HEK293 (cell line): Measurements from ENCODE around the gene BCR.

Source experiments
- CTCF ChIP-seq: fragments of 450-650 bp; formaldehyde crosslinking; IDR thresholded peaks from 2 replicates; pipeline ENCODE4 v1.5.1; 2016; ENCODE audit warnings: missing biosample characterization, missing genetic modification characterization
- SALL2 ChIP-seq: fragments of 450-650 bp; formaldehyde crosslinking; IDR thresholded peaks from 2 replicates; pipeline ENCODE4 v1.5.0; 2017; ENCODE audit warnings: missing biosample characterization, mild to moderate bottlenecking, missing genetic modification characterization, borderline replicate concordance
- ZBTB1 ChIP-seq: fragments of 450-650 bp; formaldehyde crosslinking; IDR thresholded peaks from 2 replicates; pipeline ENCODE4 v1.5.1; 2016; ENCODE audit warnings: missing biosample characterization, missing genetic modification characterization
- ZBTB11 ChIP-seq: fragments of 450-650 bp; formaldehyde crosslinking; conservative IDR thresholded peaks from 2 replicates; pipeline ENCODE4 v1.5.1; 2016; ENCODE audit warnings: low read depth, missing biosample characterization, missing genetic modification characterization
- ZBTB20 ChIP-seq: fragments of 450-650 bp; formaldehyde crosslinking; IDR thresholded peaks from 2 replicates; pipeline ENCODE4 v1.5.1; 2016; ENCODE audit warnings: missing biosample characterization, missing genetic modification characterization
- ZNF580 ChIP-seq: fragments of 450-650 bp; formaldehyde crosslinking; IDR thresholded peaks from 2 replicates; pipeline ENCODE4 v1.5.1; 2016; ENCODE audit warnings: missing biosample characterization, missing genetic modification characterization
- ZNF660 ChIP-seq: fragments of 450-650 bp; IDR thresholded peaks from 2 replicates; pipeline ENCODE4 v1.5.1; 2018; ENCODE audit warnings: missing biosample characterization, mild to moderate bottlenecking, missing genetic modification characterization
- ZNF701 ChIP-seq: fragments of 450-650 bp; formaldehyde crosslinking; IDR thresholded peaks from 2 replicates; pipeline ENCODE4 v1.5.1; 2016; ENCODE audit warnings: missing biosample characterization, missing genetic modification characterization
- ZNF707 ChIP-seq: fragments of 450-650 bp; formaldehyde crosslinking; IDR thresholded peaks from 2 replicates; pipeline ENCODE4 v1.5.1; 2016; ENCODE audit warnings: missing biosample characterization, missing genetic modification characterization
- ZNF792 ChIP-seq: fragments of 450-650 bp; formaldehyde crosslinking; IDR thresholded peaks from 2 replicates; pipeline ENCODE4 v1.5.1; 2016; ENCODE audit warnings: missing biosample characterization, missing genetic modification characterization

GRCh38 chr22:23351321-23351720, 171.0 kb downstream of the BCR start:
- TF ChIP-seq CTCF (no peak), ZNF701 (tag by site-specific recombination) (no peak), ZBTB11 (no peak), ZBTB20 (tag by site-specific recombination) (no peak), ZNF707 (no peak), SALL2 (tag by site-specific recombination) (no peak), ZNF792 (tag by site-specific recombination) (no peak), ZBTB1 (no peak), ZNF660 (no peak), ZNF580 (tag by site-specific recombination) (no peak)
